GM13977 (cell line): ENCODE measurements around the gene TECRL.

ENCODE experiments used
- DNase-seq: peaks from one replicate; pipeline ENCODE4 v3.0.0; 2012; ENCODE audit warnings: low spot score
- CTCF ChIP-seq: IDR thresholded peaks from 2 replicates; pipeline ENCODE4 v1.5.1; 2012; ENCODE audit warnings: mild to moderate bottlenecking, control low read depth; ENCODE audit not compliant: insufficient read depth; ENCODE audit errors: extremely low read depth, missing control alignments
- in situ Hi-C: fragments of 300-500 bp; cut with MboI; formaldehyde crosslinking; loops from one replicate; pipeline ENCODE4 v1.12.0; 2022; ENCODE audit warnings: low sequenced_read_pairs, low pct_unique_long_range_greater_than_20kb, mixed read lengths, inconsistent platforms; ENCODE audit not compliant: unreplicated experiment

Gene TECRL

GRCh38 chr4:64409300-64409699 lies at the start of gene TECRL:
Gene TECRL (minus strand): TSS chr4:64409450. CDS start chr4:64409351, 99 bp downstream.
- DNase-seq: no peak
- TF ChIP-seq CTCF: no peak
- in situ Hi-C loops: no loop called here

- TF ChIP-seq CTCF: no peak
- in situ Hi-C loops: no loop called here
- no peak for DNase-seq
These were observed 23.4 kb upstream of the TECRL start for GRCh38 chr4:64432674-64433073.

- DNase-seq: no peak
- in situ Hi-C loops: no loop called here
- TF ChIP-seq CTCF: no peak
These were observed 21.7 kb upstream of the TECRL start for GRCh38 chr4:64430933-64431332.

GRCh38 chr4:64417974-64418373 lies 8.7 kb upstream of the TECRL start:
- DNase-seq: no peak
- in situ Hi-C loops: no loop called here
- TF ChIP-seq CTCF: no peak

GRCh38 chr4:64407000-64407399 lies 2.2 kb downstream of the TECRL start:
- no peak for TF ChIP-seq CTCF
- in situ Hi-C loops: no loop called here
- DNase-seq: no peak

- no peak for DNase-seq
- TF ChIP-seq CTCF: no peak
- in situ Hi-C loops: no loop called here
These were observed 3.5 kb downstream of the TECRL start for GRCh38 chr4:64405761-64406160.

GRCh38 chr4:64402684-64403083 lies 6.6 kb downstream of the TECRL start:
- in situ Hi-C loops: no loop called here
- TF ChIP-seq CTCF: no peak

More at GRCh38 chr4:64402684-64403083, 6.6 kb downstream of the TECRL start:
- no peak for DNase-seq
